Dermis blood vessel endothelial cell (primary cell): ENCODE data around the gene NKIRAS2. TPM values are rescaled to one million over a fixed set of nuclear protein-coding genes. Genes with fewer than 3 reads are reported as not detected.

Experiments used
- DNase-seq: peaks from one replicate; pipeline ENCODE4 v3.0.0; 2010
- total RNA-seq: library from RNA; depleted of rRNA; stranded (reverse); fragments of >200 nt; gene quantifications from 2 replicates; pipeline ENCODE4 v1.2.3, GENCODE V29; 2014

NKIRAS2 gene
- total RNA-seq, result 44.2 and 46.6 TPM in 2 replicates

DNA sequence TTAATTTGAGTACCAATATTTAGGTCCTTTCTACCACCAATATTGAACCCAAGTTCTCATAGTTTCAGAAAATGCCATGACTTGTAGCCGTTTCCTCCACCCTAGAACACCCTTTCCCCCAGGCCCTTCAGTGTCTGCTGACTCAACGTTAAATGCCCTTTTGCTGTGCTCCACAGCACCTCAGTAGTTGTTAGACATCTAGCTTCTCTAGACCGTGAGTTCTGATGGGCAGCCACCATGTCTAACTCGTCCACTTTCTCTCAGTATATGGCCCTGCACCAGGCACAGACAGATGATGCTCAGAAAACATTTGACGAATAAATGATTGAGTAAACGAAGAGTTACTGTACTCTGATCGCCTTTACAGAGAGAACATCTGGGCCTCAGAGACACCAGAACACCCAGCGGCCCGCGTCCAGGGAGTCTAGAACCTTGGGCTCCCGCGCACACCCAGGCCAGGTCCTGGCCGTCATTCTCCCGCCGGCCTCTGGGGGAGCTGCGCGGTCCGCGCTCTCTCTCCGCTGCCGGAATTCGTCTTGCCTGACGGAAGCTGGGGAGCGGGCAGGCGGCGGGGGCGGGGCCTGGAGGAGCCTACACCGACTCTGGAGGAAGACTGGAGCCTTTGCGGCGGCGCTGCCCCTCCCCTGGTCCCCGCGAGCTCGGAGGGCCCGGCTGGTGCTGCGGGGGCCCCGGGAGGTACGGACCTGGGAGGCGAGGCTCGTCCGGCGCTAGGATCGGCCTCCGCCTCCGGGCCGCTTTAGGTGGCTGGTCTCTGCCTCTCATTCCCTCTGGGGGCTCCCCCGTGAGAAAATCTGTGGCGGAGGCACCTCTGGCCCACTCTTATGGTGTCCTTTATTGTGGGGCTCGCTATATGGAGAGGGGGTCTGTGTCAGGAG, at the start of gene NKIRAS2:
TSS of gene NKIRAS2 (plus strand) at position 582 of the 896 bp plus-strand sequence. CDS start 1,488 bp downstream, outside the sequence.
- peak; percentile 96 for DNase-seq

DNA sequence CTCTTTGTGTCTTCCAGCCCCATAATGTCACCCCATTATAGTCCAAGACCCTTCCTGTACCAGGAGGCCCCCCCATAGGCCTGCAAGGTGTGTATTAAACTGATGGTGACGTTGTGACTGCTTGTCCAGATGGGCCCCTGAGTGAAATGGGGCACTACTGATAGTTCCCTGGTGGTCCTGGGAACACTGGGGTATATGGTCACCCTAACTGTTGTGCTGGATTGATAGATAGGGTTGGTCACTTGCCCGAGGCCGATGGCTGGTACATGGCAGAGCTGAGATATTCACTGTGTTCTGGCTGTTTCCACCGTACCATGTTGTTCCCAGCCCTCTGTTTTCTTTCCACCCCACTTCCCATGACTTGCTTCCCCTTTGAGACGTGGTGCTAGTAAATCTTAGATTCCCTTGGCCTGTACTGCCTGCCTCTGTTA, 49.0 kb upstream of the NKIRAS2 start:
- DNase-seq, result no peak

DNA sequence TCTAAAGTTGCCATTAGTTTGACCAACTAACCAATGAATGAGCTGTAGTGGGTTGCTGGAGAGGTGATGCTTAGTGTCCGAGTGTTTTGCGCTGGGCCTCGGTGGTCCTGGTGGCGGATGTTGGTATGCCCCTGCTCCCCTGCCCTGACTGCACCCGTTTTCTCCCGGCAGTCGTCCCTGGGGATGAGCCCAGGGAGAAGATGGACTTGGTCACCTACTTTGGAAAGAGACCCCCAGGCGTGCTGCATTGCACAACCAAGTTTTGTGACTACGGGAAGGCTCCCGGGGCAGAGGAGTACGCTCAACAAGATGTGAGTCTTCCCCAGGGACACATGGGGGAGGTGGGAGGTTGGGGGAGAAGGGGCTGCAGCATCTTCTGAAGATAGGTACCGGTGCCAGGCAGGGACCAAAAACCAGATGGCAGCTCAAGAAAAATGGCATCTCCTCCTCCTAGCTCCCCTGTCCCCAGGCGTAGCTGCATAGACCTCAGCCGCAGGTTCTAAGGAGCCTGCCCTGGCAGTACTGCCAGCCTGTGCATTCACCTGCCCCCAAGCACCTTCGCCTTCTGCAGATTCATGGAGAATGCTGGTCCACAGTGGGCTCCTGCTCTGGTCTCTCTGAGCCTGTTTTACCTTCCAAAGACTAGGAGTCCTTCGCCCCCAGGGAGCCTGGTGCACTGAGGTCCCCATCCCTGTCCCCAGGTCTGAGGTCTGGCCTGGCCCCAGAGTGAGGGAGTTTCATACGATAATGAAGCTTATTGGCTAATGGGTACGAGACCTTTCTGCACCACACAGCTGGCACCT, 48.0 kb upstream of the NKIRAS2 start:
- DNase-seq, result no peak

DNA sequence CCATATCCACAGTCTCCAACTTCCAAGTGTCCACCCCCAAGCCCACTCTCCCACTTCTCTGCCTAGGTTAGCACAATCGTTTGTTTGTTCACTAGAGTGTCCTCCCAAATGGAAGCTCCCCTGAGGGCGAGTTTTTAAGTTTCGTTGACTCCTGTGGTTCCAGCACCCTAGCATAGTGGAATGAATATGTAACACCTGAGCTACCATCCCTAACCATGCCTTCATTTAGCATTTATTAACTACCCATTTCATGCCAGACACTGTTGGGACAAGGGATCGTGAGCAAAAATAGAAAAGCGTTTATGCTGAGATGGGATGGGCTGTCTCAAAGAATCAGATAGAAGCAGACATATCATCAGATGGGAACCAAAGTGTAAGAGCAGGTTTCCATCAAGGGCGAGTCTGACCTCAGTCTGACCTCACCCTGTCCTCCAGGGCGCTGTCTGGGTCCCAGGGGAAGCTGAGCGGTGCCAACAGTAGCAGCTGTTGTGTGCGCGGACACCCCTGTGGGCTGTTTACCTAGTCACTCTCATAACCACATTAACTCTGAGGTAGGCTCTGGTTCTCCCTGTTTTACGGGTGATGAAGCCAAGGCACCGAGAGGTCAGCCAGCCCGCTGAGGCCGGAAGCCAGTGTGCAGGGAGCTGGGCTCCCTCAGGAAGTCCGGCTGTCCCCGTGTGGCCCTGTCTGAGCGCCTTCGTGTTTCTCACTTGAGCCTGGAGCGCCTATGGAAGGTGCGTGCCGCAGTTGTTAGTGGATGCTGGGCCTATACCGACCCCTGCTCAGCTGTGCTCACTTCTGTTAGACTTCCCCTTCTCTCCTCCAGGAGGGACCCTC, 47.1 kb upstream of the NKIRAS2 start:
- DNase-seq, result peak; percentile 35

DNA sequence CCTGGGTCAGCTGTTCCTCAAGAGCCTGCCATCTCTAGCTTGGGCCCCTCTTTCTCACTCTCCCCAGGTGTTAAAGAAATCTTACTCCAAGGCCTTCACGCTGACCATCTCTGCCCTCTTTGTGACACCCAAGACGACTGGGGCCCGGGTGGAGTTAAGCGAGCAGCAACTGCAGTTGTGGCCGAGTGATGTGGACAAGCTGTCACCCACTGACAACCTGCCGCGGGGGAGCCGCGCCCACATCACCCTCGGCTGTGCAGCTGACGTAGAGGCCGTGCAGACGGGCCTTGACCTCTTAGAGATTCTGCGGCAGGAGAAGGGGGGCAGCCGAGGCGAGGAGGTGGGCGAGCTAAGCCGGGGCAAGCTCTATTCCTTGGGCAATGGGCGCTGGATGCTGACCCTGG, 46.5 kb upstream of the NKIRAS2 start:
- DNase-seq, result no peak

DNA sequence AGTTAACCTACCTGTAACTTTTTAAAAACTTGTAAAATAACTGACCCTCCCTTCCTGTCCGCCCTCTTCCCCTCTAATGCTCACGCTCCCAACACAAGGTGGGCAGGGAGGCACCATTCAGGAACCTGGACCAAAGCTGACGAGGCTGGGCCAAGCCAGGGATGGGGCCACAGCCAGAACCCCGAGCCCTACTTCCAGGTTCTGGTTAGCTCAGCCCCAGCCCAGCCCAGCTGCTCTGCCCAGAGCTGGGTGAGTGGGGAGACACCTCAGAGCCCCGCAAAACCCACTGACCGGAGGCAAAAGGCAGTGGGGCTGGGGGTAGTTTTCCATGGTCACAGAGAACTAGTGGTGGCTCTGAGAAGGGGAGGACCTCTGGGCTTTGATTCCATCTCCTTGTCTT, 45.9 kb upstream of the NKIRAS2 start:
- DNase-seq, result no peak

DNA sequence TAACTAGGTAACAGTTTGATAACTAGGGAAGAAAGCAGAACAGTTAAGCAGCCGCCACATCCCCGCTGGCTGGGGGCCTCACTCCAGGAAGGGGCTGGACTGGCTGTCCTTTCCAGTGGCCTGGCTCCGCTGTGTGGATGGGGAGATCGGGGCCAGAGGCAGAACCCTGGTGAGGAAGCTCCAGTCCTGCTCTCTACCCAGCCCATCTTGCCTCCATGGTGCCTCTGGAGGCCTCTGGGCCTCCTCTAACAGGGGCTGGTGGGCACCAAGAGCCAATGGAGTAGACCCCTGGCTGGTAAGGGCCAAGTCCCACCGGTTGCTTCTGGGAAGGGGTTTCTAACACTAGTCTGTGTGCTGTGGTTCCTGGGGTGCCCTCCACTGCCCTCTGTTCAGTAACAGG, 45.2 kb upstream of the NKIRAS2 start:
- DNase-seq, result no peak

DNA sequence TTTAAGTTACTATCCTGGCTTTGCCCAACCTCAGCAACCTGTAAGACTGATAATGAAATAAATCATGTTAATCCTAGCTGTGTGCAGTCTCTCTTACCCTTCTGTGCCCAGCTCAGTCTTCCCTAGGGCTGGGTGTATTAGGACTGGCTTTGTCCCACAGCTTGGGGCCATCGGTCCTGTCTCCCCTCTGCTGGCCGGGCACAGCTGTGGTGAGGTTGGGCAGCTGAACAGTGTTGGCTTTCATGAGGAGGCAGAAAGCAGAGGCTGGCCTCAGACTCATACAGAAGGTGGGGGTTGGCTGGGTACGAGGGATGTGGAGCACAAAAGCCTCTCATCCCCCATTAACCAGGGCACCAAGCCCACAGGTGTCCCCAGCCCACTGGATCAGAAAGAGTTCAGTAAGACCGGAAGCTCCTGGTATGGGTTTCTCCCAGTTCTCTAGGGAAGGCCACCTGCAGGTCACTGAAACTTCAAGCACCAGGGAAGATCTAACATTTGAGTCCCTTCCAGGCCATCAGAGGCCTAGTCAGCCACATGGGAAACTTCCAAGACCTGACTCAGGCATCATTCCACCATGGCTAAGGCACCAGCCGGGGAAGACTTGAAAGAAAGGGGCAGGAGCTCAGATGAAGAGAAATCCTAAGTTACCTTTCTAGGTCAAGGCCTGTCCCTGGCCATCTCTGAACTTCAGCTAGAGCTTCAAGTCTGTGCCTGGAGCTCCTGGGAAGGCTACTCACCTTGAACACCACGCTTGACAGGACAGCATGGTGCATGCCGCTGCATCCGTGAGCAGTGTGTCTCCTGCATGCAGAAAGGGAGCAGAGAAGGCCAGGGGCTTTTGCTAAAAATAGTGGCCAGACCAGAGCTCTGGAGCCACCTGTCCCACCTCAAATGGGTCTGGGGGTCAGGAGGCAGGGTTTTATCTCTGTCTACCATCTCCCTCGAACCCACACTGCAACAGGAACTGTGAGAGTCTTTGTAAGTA, 44.5 kb upstream of the NKIRAS2 start:
- no peak for DNase-seq

DNA sequence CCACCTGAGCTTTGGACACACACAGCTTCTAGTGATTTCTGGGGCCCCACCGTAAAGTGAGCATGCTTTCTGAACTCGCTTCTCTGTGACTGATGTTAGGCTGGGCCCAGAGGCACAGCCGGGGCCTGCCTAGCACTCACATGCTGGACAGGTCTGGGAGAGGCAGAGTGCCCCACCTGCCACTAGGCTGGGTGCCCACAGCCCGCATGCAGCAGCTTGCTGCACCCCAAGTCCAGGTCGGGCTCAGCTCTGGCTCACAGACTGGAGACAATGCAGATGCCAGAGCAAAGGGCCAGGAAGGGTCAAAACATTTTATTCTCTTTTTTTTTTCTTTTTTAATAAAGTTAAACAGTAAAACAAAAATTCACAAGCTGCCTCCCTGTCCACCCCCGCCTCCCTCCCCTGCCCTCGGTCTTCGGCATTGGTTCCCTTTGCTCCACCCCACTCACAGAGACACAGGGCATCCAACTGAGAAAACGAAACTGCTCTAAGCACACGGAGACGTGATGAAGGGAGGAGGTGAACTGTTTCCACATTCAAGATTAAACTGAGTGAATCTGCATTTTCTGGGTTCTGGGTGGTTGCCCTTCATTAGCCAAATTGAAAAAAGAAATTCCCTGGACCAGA, 43.6 kb upstream of the NKIRAS2 start:
- DNase-seq, result no peak

DNA sequence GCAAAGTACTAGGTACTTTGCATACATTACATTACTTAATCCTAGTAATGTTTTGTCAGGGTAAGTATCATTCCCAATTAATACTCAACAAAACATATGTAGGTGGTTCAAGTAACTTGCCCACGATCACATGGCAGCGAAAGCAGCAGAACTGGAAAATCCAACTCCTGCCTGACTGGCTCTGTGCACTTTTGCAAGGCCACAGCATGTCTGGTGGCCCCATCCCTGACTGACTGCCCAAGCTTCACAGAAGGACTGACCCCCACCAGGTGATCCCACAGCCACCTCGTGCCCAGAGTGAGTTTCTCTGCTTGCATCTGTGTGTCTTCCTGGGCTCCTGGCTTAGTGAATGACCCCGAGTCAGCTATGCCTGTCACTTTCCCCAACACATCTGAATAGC, 41.9 kb upstream of the NKIRAS2 start:
- DNase-seq, result no peak

DNA sequence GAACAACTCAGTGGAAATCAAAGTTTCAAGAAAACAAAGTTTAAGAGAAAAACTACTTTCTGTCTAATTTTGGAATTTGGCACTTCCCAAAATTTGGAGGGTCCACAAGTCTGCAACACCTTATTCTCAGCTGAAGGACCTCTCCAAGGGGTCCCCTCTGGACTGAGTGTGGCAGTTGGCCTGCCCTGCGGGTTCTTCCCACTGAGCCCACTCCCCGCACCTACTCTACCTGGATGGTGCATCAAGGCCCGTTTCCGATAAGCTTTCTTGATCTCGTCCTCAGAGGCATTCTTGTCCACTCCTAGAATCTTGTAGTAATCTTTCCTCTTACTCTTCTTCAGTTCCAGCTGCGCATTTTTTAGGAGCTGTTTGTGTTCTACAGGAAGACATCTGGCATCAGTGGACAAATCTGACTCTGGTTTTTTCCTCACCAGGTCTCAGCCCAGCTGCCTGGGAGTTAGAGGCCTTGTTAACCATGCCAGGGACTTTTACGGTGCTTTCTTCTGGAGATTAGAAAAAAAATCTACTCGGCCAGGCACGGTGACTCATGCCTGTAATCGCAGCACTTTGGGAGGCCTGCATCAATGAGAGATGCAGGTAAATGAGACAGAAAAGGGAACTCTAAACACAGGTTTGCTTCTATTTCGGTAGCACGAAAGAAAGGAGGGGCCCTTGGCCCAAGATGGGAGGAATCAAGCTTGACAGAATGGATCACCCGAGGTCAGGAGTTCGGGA, 37.7 kb upstream of the NKIRAS2 start:
- no peak for DNase-seq

DNA sequence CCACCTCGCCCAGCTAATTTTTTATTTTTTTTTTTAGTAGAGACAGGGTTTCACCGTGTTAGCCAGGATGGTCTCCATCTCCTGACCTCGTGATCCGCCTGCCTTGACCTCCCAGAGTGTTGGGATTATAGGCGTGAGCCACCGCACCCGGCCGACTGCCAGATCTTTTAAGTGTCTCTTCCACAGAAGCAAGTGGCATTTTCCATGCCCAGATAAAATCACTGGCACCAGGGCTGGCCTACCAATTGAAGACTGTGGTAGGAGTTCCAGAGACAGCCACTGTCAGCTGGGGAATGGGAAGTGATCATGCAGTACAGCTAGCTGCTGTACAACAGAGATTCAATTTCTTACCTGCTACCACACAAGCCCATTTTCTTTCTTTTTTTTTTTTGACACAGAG, 35.4 kb upstream of the NKIRAS2 start:
- DNase-seq, result no peak

DNA sequence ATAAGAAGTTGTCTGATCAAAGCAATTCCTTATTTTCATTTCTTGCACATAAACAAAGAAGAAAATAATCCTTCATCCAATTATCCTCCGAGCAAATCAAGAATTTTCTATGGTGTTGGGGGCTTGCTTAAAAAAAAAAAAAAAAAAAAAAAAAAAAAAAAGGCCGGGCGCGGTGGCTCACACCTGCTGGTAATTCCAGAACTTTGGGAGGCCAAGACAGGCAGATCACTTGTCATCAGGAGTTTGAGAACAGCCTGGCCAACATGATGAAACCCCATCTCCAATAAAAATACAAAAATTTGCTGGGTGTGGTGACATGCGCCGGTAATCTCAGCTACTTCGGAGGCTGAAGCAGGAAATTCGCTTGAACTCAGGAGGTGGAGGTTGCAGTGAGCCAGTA, 34.0 kb upstream of the NKIRAS2 start:
- no peak for DNase-seq

DNA sequence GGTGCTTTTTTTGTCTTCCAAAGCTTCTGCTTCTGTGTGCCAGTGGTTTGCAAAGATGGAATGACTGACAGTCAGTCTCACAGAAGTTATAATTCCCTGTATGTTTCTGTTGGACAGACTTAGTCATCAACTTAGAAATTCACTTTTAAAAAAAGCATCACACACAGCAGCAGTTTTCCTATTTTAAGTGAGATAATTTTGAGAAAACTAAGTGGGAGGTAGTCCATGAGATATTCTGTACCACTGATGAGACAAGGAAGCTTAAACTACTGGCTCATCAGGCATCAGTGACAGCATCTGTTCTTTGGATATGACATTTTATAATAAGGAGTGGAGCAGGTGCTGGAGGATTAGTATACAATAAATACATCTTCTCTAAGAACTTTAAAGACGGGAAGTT, 33.3 kb upstream of the NKIRAS2 start:
- no peak for DNase-seq

DNA sequence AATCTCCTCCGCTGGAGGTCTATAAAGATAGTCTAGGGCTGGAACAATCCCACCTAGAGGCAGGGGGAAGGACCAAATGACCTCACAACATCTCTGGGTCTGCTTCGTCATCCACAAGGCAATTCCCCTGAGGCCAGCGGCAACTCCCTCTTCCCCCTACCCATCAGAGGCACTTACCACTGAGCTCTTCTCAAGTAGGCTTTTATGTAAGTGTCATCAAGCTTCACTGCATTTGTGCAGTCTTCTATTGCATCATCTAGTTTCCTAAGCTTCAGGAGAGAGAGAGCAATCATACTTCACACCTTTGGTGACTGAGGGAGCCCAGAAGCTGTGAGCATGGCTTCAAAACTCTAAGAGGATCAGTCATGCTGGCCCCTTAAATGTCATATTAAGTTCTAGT, 32.2 kb upstream of the NKIRAS2 start:
- DNase-seq, result no peak

DNA sequence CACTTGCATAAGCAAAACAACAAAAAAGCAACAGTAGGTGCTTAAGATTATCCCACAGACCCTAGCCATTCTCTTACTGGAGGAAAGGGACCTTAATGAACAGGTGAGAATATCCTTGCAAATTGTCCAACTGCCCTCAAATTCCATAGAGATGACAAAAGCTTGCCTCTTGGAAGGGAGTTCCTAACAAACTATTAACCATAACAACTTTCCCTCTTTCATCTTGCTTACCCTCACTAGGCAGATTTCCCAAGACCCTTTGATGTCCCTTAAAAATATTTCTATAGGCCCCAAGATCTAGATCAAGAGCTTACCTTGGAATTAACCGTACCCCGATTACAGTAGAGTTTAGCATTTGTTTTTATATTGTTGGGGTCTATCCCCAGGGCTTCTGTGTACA, 31.5 kb upstream of the NKIRAS2 start:
- DNase-seq, result no peak

DNA sequence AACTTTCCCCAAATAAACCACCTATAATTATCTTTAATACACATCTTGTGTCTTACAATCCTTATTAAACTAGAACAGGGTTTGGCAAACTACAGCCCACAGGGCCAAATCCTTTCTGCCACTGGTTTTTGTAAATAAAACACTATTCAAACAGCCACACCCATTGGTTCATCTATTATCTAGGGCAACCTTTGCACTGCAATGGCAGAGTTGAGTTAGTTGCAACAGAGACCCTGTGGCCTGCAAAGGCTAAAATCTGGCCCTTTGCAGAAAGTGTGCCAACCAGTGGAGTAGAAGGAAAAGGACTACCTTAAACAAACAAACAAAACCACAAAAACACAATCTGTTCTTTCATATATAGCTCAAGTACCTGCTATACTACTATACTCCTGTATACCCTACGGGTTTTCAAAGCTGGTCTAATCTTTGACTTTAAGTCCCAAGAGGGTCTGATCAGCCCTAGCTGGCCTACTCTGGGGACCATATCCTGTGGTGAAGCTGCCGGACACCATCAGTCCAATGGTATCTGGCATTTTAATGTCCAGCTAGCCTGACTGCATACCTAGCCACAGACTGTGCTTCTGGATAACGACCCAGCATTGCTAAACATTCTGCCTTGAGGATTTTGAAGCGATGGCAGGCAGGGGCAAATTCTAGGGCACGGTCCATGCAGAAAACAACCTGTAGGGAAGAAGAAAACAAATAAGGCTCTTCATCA, 30.0 kb upstream of the NKIRAS2 start:
- no peak for DNase-seq

DNA sequence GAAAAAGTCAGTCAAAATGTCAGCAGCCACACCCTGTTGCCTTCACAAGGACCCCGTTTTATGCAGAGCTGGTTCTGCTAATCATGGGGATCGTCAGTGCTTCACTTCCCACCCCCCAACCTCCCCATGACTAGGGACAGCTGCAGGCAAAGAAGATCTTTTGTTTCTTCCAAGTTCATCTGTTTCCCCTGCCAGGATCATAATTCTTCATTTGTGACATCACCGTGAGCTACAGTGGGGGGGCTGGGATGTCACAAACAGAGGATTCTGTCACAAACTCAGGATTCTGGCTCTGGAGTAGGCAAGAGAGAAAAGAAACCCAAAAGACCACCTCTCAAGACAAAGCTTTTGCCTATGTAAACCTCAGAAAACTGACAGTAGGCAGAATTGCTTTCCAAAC, 27.3 kb upstream of the NKIRAS2 start:
- no peak for DNase-seq

DNA sequence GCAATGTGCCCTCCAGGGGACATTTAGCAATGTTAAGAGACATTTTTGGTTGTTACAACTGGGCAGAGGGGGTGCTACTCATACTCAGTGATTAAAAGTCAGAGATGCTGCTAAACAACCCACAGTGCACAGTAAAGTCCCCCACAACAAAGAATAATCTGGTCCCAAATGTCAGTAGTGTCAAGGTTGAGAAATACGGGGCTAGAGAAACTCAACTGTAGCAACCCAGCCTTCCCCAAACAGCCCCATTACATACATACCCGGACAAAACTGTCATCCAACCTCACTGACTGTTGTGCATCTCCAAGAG, 23.1 kb upstream of the NKIRAS2 start:
- DNase-seq, result no peak

DNA sequence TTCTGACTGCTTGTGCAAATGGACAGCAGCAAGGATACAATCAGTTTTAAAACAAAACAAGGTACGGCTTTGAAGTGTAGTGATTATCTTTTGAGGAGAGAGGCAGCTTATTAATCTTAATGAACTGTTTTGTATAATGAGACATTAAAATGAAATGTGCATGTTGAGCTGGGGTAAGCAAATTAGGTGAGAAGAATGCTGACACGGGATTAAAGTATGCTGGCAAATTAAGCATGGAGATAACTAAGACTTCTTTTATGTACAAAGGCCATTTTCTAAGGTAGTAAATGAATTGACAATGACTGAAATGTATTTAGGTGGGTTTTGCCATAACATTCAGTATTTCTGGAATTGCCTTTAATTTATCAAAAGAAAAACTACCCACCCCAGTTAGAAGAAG, 21.4 kb upstream of the NKIRAS2 start:
- no peak for DNase-seq
